Kidney epithelial cell (primary cell): ENCODE data around the gene CTPS1. TPM values are rescaled to one million over a fixed set of nuclear protein-coding genes. Genes with fewer than 3 reads are reported as not detected.

Experiments
- DNase-seq: peaks from one replicate; pipeline ENCODE4 v3.0.0-alpha.2; 2010; ENCODE audit warnings: low read depth
- H3K27me3 ChIP-seq: 2 replicates; pipeline ENCODE4 v1.6.0; 2011; ENCODE audit warnings: low read length; ENCODE audit not compliant: control insufficient read depth, insufficient read depth
- H3K36me3 ChIP-seq: 2 replicates; pipeline ENCODE4 v1.5.1; 2011; ENCODE audit warnings: low read length; ENCODE audit not compliant: control insufficient read depth, insufficient read depth
- H3K4me3 ChIP-seq: 2 replicates; pipeline ENCODE4 v1.5.1; 2011; ENCODE audit warnings: low read depth, mild to moderate bottlenecking, control low read depth, low read length
- CTCF ChIP-seq: IDR thresholded peaks from 2 replicates; pipeline ENCODE4 v1.5.1; 2011; ENCODE audit warnings: mild to moderate bottlenecking, moderate library complexity, low read length, control low read depth, inconsistent platforms; ENCODE audit not compliant: insufficient read depth, poor library complexity, severe bottlenecking
- total RNA-seq: library from RNA; depleted of rRNA; stranded (reverse); fragments of >200 nt; gene quantifications from 2 replicates; pipeline ENCODE4 v1.2.3, GENCODE V29; 2015

CTPS1 gene
- total RNA-seq, 1 donor from 2014 or later: 59.8 TPM

- TF ChIP-seq CTCF: peak; percentile 87
- Histone ChIP-seq H3K36me3 (no peaks in the 10 kb centered on the region), H3K27me3 (no peaks in the 10 kb centered on the region), H3K4me3 (no peak overlapping the region)
- peak; percentile 60 for DNase-seq
Measured at GRCh38 chr1:40948741-40949443, 30.6 kb upstream of the CTPS1 start.

- Histone ChIP-seq H3K36me3 (no peaks in the 10 kb centered on the region), H3K27me3 (no peaks in the 10 kb centered on the region), H3K4me3 (no peak overlapping the region)
- TF ChIP-seq CTCF: no peak
- no peak for DNase-seq
Measured at GRCh38 chr1:40949563-40949962, 29.9 kb upstream of the CTPS1 start.

- H3K36me3 ChIP-seq: no peaks in the 10 kb centered on the region
- H3K4me3 ChIP-seq: no peak overlapping the region
- no peak for DNase-seq
- peak; percentile 95 for TF ChIP-seq CTCF
- H3K27me3 ChIP-seq: no peaks in the 10 kb centered on the region
Measured at GRCh38 chr1:40951943-40952743, 27.4 kb upstream of the CTPS1 start.

- Histone ChIP-seq H3K36me3 (no peaks in the 10 kb centered on the region), H3K4me3 (no peak overlapping the region), H3K27me3 (no peaks in the 10 kb centered on the region)
- no peak for TF ChIP-seq CTCF
- DNase-seq: no peak
Measured at GRCh38 chr1:40952744-40953315, 26.7 kb upstream of the CTPS1 start.

- Histone ChIP-seq H3K4me3 (no peak overlapping the region), H3K27me3 (no peaks in the 10 kb centered on the region), H3K36me3 (no peaks in the 10 kb centered on the region)
- TF ChIP-seq CTCF: no peak
- DNase-seq: no peak
Measured at GRCh38 chr1:40954626-40955025, 24.9 kb upstream of the CTPS1 start.
